Activated naive CD8-positive, alpha-beta T cell treated with anti-CD3 and anti-CD28 coated beads, Interleukin-2, amount 50 U/mL, for 24 hours (primary cell): ENCODE data around the gene SLC7A8.

Source experiments
- ATAC-seq: fragments of 150-1000 bp; cut with Tn5 transposase; one replicate; pipeline ENCODE4 v1.10.0; 2021
- DNase-seq: peaks from one replicate; pipeline ENCODE4 v3.0.0; 2021
- H3K27ac Mint-ChIP-seq: one replicate; pipeline ENCODE4 v1.8.0; 2021; ENCODE audit warnings: mild to moderate bottlenecking, mixed read lengths
- H3K27me3 Mint-ChIP-seq: one replicate; pipeline ENCODE4 v1.8.0; 2021; ENCODE audit warnings: mixed read lengths
- H3K36me3 Mint-ChIP-seq: one replicate; pipeline ENCODE4 v1.8.0; 2021; ENCODE audit warnings: low read depth, mixed read lengths
- H3K4me1 Mint-ChIP-seq: one replicate; pipeline ENCODE4 v1.8.0; 2021; ENCODE audit warnings: mixed read lengths
- H3K4me3 Mint-ChIP-seq: one replicate; pipeline ENCODE4 v1.8.0; 2021; ENCODE audit warnings: mild to moderate bottlenecking, moderate library complexity, mixed read lengths
- H3K9me3 Mint-ChIP-seq: one replicate; pipeline ENCODE4 v1.8.0; 2021; ENCODE audit warnings: mixed read lengths

SLC7A8 gene

DNA sequence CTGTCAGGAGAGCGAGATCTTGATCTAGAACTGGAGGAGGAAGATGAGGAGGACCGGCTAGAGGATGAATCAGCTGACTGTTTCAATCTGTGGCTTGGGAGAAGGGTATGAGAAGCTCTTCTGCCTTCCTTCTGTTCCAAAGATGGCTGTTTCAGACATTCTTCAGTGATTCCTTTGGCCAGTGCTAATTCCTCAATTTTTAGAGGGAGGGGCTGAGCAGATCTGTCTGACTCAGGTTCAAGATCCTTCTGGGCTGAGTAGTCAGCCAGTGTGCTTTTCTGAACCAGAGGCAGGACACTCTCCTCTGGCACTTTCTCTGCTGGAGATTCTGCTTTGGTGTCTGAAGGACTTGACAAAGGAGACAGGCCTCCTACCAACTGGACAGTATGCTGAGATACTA lies 103.7 kb downstream of the SLC7A8 start:
- peaks cover 54% of the 10 kb centered on the region for H3K36me3 Mint-ChIP-seq
- no peak for DNase-seq
- peaks cover 6% of the 10 kb centered on the region for H3K4me1 Mint-ChIP-seq
- no peaks in the 10 kb centered on the region for H3K9me3 Mint-ChIP-seq
- H3K27me3 Mint-ChIP-seq: no peaks in the 10 kb centered on the region
- H3K27ac Mint-ChIP-seq: peak overlapping the region; percentile 8
- no peak for ATAC-seq
- H3K4me3 Mint-ChIP-seq: no peak overlapping the region

DNA sequence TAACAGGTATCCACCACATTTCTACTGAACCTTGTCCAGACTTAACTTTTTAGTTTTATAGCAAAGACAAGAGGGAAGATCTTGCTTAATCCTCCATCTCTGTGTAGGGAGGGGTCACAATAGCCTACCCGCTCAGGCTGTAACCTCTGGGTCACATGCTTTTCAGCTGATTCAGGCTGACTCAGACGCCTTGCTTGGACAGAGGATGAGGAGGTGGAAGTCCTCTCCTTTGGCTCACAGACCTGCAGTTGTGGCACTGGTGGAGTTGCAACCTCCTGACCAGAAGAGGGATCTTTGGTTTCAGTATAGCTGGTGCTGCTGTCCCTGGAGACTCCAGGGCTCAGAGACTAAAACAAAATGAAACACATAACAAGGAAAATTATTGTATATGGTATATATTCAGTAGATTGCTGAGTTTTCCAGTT lies 104.8 kb downstream of the SLC7A8 start:
- Mint-ChIP-seq H3K4me3 (no peak overlapping the region), H3K27ac (no peak overlapping the region), H3K36me3 (peaks cover 57% of the 10 kb centered on the region), H3K27me3 (no peaks in the 10 kb centered on the region), H3K4me1 (peaks cover 3% of the 10 kb centered on the region), H3K9me3 (no peaks in the 10 kb centered on the region)
- ATAC-seq: peak; percentile 43
- no peak for DNase-seq

DNA sequence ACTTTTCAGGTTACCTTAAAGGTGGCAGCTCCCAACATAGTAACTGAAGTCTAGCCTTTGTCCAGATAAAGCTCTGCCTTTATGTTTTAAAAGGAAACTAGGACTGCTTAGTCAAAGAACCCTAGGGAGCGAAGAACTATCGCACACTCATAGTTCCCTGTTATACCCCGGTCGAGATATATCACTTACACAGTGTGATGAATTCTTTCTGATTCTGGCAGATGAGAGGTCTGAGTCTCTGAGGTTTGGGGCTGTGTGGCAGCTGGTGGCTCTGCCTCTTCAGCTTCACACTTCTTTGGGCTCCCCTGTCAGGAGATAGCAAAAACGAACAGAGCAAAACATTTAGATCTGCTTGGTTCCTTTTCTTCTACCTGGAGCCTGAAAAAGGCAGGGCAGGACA lies 105.5 kb downstream of the SLC7A8 start:
- Mint-ChIP-seq H3K27ac (peak overlapping the region; percentile 8), H3K4me1 (peaks cover 3% of the 10 kb centered on the region), H3K4me3 (no peak overlapping the region), H3K36me3 (peaks cover 57% of the 10 kb centered on the region), H3K27me3 (no peaks in the 10 kb centered on the region), H3K9me3 (no peaks in the 10 kb centered on the region)
- DNase-seq (no peak), ATAC-seq (no peak)

DNA sequence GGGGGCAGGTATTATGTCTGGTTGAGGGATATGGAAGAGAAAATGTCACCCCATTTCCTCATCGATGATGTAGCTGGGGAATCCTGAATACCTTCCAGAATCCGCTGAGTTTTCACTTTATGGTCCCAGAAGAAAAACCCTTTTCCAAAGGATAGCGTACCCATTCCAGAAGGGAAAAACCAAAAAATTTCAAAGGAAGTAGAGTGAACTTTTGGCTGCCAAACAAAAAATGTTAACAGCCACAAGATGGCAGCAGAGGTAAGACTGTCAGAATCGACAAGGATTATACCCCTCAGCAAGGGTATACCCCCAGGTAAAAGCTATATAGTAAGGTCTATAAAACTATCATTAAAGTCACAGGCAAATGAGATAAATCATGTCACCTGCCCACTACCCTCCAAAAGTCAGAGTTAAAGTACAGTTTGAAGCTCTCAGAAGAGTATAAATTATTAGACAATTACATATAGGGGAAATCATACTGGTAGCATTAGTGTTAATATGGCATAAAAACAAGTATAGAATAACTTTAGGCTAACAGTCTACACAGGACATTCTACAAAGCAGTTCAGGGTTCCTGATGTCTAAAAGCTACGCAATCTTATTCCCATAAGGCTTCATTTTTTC lies 106.6 kb downstream of the SLC7A8 start:
- no peak overlapping the region for H3K4me3 Mint-ChIP-seq
- peak; percentile 28 for DNase-seq
- H3K36me3 Mint-ChIP-seq: peaks cover 62% of the 10 kb centered on the region
- no peaks in the 10 kb centered on the region for H3K27me3 Mint-ChIP-seq
- H3K4me1 Mint-ChIP-seq: peaks cover 8% of the 10 kb centered on the region
- H3K27ac Mint-ChIP-seq: no peak overlapping the region
- no peak for ATAC-seq
- H3K9me3 Mint-ChIP-seq: no peaks in the 10 kb centered on the region
